ENCODE measurements around the gene SIX3.

- TF ChIP-seq, protein P1, sequence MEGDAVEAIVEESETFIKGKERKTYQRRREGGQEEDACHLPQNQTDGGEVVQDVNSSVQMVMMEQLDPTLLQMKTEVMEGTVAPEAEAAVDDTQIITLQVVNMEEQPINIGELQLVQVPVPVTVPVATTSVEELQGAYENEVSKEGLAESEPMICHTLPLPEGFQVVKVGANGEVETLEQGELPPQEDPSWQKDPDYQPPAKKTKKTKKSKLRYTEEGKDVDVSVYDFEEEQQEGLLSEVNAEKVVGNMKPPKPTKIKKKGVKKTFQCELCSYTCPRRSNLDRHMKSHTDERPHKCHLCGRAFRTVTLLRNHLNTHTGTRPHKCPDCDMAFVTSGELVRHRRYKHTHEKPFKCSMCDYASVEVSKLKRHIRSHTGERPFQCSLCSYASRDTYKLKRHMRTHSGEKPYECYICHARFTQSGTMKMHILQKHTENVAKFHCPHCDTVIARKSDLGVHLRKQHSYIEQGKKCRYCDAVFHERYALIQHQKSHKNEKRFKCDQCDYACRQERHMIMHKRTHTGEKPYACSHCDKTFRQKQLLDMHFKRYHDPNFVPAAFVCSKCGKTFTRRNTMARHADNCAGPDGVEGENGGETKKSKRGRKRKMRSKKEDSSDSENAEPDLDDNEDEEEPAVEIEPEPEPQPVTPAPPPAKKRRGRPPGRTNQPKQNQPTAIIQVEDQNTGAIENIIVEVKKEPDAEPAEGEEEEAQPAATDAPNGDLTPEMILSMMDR (IDR thresholded peaks at IDR 0.05): no peak
- TF ChIP-seq EZH2 (IDR thresholded peaks at IDR 0.05; ENCODE audit: borderline replicate concordance, insufficient read depth, low read depth, low read length, poor library complexity, severe bottlenecking): no peak
Measured at GRCh38 chr2:44943031-44943692, 1.7 kb downstream of the SIX3 start.

Data from B cell (primary cell).